Natural killer cell (primary cell): ENCODE results near the gene CABP4. TPM values are rescaled to one million over a fixed set of nuclear protein-coding genes. Genes with fewer than 3 reads are reported as not detected.

Experiments used
- ATAC-seq, 3 donors: fragments of 150-1000 bp in 2 of 3; fragments of 200-7000 bp in 1 of 3; cut with Tn5 transposase; 1 replicate in 1 of 3; 2 replicates in 2 of 3; pipeline ENCODE4 v1.10.0; 2021; ENCODE audit warnings: mild to moderate bottlenecking in 2 of 3, moderate library complexity in 2 of 3
- DNase-seq, 2 donors: peaks; one replicate each; pipeline versions ENCODE4 v3.0.0 to v3.0.0-alpha.2; 2013 to 2021; ENCODE audit warnings: mixed read lengths in 1 of 2
- H3K27ac ChIP-seq: one replicate; pipeline ENCODE4 v1.5.1; 2013; ENCODE audit warnings: mild to moderate bottlenecking, low read length
- H3K27me3 ChIP-seq: one replicate; pipeline ENCODE4 v1.6.1; 2013; ENCODE audit warnings: low read length; ENCODE audit not compliant: control insufficient read depth, insufficient read depth
- H3K36me3 ChIP-seq: one replicate; pipeline ENCODE4 v1.6.1; 2013; ENCODE audit warnings: low read length; ENCODE audit not compliant: control insufficient read depth, insufficient read depth
- H3K4me1 ChIP-seq: one replicate; pipeline ENCODE4 v1.6.1; 2013; ENCODE audit warnings: low read length; ENCODE audit not compliant: control insufficient read depth, insufficient read depth
- H3K4me3 ChIP-seq: one replicate; pipeline ENCODE4 v1.5.1; 2013; ENCODE audit warnings: low read length
- H3K9me3 ChIP-seq: one replicate; pipeline ENCODE4 v1.6.1; 2013; ENCODE audit warnings: low read length; ENCODE audit not compliant: control insufficient read depth, insufficient read depth
- H3K27ac Mint-ChIP-seq, 2 donors: one replicate each; pipeline ENCODE4 v1.8.0; 2022; ENCODE audit warnings: mild to moderate bottlenecking in 2 of 2, mixed read lengths in 2 of 2, moderate library complexity in 1 of 2
- H3K27me3 Mint-ChIP-seq, 2 donors: one replicate each; pipeline ENCODE4 v1.8.0; 2022; ENCODE audit warnings: low read depth in 2 of 2, mixed read lengths in 2 of 2
- H3K36me3 Mint-ChIP-seq: one replicate; pipeline ENCODE4 v1.8.0; 2022; ENCODE audit warnings: mixed read lengths
- H3K4me1 Mint-ChIP-seq, 2 donors: one replicate each; pipeline ENCODE4 v1.8.0; 2022; ENCODE audit warnings: mixed read lengths in 2 of 2
- H3K4me3 Mint-ChIP-seq: one replicate; pipeline ENCODE4 v1.8.0; 2022; ENCODE audit warnings: mild to moderate bottlenecking, moderate library complexity, mixed read lengths
- H3K9me3 Mint-ChIP-seq, 2 donors: one replicate each; pipeline ENCODE4 v1.8.0; 2022; ENCODE audit warnings: mixed read lengths in 2 of 2
- WGBS: methylation state at CpG from one replicate; pipeline ENCODE4 v1.1.7; 2013; ENCODE audit warnings: missing lambda C conversion rate; ENCODE audit not compliant: insufficient coverage; 5-methylcytosine and 5-hydroxymethylcytosine counted together
- intact Hi-C: fragments of 100-400 bp; cut with micrococcal nuclease; formaldehyde crosslinking; loops from one replicate; pipeline ENCODE4 v1.14.2; 2022
- total RNA-seq, 4 donors: library from RNA; stranded (reverse); fragments of 120-200 nt in 1 of 4; gene quantifications; one replicate each; pipeline versions ENCODE4 v1.2.3 to v1.2.4, GENCODE V29; 2013 to 2022
- TF ChIP-seq, protein P1 (sequence below): fragments of 200-600 bp; IDR thresholded peaks from one replicate; pipeline ENCODE4 v1.8.0; 2022; ENCODE audit warnings: antibody characterized with exemption

CABP4 gene
- total RNA-seq, 3 donors from 2014 or later (not counting 1 experiment from before 2014, with no cell fraction given) = 12.9 to 22.8 (median 21.3) TPM

DNA sequence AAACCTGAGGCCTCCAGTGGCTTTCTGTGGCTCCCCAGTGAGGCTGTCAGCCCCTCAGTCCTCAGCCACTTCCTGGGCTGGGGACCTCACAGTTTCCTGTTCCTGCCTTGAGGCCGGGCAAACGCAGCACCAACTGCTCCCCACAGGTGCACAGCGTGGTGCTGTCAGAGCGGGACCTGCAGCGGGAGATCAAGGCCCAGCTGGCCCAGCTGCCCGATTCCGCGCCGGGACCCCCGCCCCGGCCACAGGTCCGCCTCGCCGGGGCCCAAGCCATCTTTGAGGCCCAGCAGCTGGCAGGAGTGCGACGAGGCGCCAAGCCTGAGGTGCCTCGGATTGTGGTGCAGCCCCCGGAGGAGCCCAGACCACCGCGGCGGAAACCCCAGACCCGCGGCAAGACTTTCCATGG is 45.9 kb upstream of the CABP4 start:
- H3K27ac Mint-ChIP-seq = peak overlapping the region; percentile 86 to 96
- no peaks in the 10 kb centered on the region for H3K36me3 Mint-ChIP-seq
- no peaks in the 10 kb centered on the region for H3K9me3 ChIP-seq
- H3K4me1 ChIP-seq = peaks cover 99% of the 10 kb centered on the region
- H3K9me3 Mint-ChIP-seq = no peaks in the 10 kb centered on the region
- 0% methylated on average over 24 of the region's 24 CpGs for WGBS
- peak overlapping the region; percentile 26 for H3K4me3 ChIP-seq
- peaks cover 66 to 94% of the 10 kb centered on the region in 2 donors for H3K4me1 Mint-ChIP-seq
- ATAC-seq = peak; percentile 68 to 83 (median 82)
- H3K36me3 ChIP-seq = peaks cover 29% of the 10 kb centered on the region
- no peaks in the 10 kb centered on the region for H3K27me3 Mint-ChIP-seq
- H3K27ac ChIP-seq = peak overlapping the region; percentile 63
- peak overlapping the region; percentile 87 for H3K4me3 Mint-ChIP-seq
- peak; percentile 64 to 87 for DNase-seq
- TF ChIP-seq, protein P1, sequence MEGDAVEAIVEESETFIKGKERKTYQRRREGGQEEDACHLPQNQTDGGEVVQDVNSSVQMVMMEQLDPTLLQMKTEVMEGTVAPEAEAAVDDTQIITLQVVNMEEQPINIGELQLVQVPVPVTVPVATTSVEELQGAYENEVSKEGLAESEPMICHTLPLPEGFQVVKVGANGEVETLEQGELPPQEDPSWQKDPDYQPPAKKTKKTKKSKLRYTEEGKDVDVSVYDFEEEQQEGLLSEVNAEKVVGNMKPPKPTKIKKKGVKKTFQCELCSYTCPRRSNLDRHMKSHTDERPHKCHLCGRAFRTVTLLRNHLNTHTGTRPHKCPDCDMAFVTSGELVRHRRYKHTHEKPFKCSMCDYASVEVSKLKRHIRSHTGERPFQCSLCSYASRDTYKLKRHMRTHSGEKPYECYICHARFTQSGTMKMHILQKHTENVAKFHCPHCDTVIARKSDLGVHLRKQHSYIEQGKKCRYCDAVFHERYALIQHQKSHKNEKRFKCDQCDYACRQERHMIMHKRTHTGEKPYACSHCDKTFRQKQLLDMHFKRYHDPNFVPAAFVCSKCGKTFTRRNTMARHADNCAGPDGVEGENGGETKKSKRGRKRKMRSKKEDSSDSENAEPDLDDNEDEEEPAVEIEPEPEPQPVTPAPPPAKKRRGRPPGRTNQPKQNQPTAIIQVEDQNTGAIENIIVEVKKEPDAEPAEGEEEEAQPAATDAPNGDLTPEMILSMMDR = no peak
- H3K27me3 ChIP-seq = no peaks in the 10 kb centered on the region
- intact Hi-C loops = no loop called here

DNA sequence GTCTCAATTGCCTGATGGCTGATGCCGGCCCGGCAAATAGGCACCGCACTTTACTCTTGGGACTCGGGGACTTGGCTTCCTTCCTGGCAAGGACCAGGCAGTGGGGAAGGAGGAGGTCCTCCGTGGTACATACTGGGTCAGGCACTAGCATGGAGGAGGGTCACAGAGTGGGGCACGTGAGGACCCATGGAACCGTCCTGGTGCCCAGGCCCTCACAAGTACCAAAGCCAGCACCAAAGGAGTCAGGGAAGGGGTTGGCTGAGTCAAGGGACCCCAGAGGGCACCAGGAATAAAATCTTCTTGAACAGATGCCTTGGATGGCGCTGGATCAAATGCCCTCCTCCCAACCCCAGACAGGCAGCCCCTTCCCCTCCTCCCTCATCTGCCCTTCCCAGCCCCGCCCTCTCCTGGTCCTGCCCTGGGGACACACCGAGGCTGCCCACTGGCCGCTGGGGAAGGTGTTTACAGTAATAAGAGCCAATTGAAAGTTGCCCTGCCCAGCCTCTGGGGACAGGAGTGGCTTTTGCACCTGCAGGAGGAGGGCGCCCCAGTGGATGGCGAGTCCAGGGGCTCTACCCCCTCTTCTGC is 45.3 kb upstream of the CABP4 start:
- WGBS = 10% methylated on average over 13 of the region's 13 CpGs
- peak overlapping the region; percentile 84 for H3K4me3 Mint-ChIP-seq
- H3K4me1 ChIP-seq = peaks cover 99% of the 10 kb centered on the region
- no peaks in the 10 kb centered on the region for H3K36me3 Mint-ChIP-seq
- H3K27me3 ChIP-seq = no peaks in the 10 kb centered on the region
- TF ChIP-seq, protein P1 = no peak
- DNase-seq (peak in 1 of 2 donors; percentile 43), ATAC-seq (peak in 2 of 3 donors; percentile 1 to 25)
- H3K27ac ChIP-seq = peak overlapping the region; percentile 63
- no peaks in the 10 kb centered on the region for H3K9me3 ChIP-seq
- H3K27me3 Mint-ChIP-seq = no peaks in the 10 kb centered on the region
- H3K9me3 Mint-ChIP-seq = no peaks in the 10 kb centered on the region
- H3K4me1 Mint-ChIP-seq = peaks cover 60 to 89% of the 10 kb centered on the region in 2 donors
- intact Hi-C loops = no loop called here
- H3K36me3 ChIP-seq = peaks cover 29% of the 10 kb centered on the region
- H3K27ac Mint-ChIP-seq = peak overlapping the region; percentile 86 to 96
- H3K4me3 ChIP-seq = peak overlapping the region; percentile 26

DNA sequence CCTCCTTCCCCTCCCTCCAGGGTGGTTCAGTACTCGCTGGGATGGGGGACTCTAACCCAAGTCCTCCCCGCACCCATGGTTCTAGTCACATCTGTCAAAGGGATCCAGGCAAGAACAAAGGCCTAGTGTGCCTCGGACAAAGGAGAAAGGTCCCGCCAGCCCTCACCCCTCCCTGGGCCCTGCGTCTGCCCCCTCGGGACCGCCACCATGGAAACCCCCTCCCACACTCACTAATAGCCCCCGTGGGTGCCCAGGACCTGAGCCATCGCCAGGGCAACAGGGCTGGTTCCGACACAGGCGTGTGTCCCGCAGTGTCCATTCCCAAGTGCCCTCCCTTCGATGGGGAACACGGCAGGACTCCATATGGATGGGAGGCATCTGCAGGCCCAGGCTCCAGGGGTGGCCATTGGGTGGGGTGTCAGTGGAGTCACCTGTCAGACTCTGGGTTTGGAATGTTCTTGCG is 44.8 kb upstream of the CABP4 start:
- DNase-seq = no peak
- no peaks in the 10 kb centered on the region for H3K36me3 Mint-ChIP-seq
- H3K9me3 Mint-ChIP-seq = no peaks in the 10 kb centered on the region
- TF ChIP-seq, protein P1 = no peak
- Histone ChIP-seq H3K27ac (peak overlapping the region; percentile 63), H3K9me3 (no peaks in the 10 kb centered on the region), H3K4me3 (peak overlapping the region; percentile 26), H3K36me3 (peaks cover 25% of the 10 kb centered on the region), H3K27me3 (no peaks in the 10 kb centered on the region), H3K4me1 (peaks cover 99% of the 10 kb centered on the region)
- intact Hi-C loops = no loop called here
- peak overlapping the region; percentile 56 for H3K4me3 Mint-ChIP-seq
- H3K4me1 Mint-ChIP-seq = peaks cover 55 to 88% of the 10 kb centered on the region in 2 donors
- H3K27ac Mint-ChIP-seq = peak overlapping the region; percentile 86 to 96
- 77% methylated on average over 15 of the region's 15 CpGs for WGBS
- no peak for ATAC-seq
- no peaks in the 10 kb centered on the region for H3K27me3 Mint-ChIP-seq
